Right cardiac atrium (tissue), 5 donors: ENCODE results near the gene ZSCAN5C. TPM values are rescaled to one million over a fixed set of nuclear protein-coding genes. Genes with fewer than 3 reads are reported as not detected.
"Not testable (repeated sequence)": the region's sequence is repeated elsewhere in the genome, so short reads cannot be mapped to it uniquely, and the experiment has no call there.

ENCODE experiments used
- ATAC-seq, 2 donors: fragments of 200-7000 bp; cut with Tn5 transposase; one replicate each; pipeline versions ENCODE4 v1.8.0 to v1.9.1; 2020; ENCODE audit warnings: moderate library complexity in 2 of 2, mild to moderate bottlenecking in 1 of 2
- DNase-seq, 3 donors: peaks; one replicate each; pipeline ENCODE4 v3.0.0-alpha.2; 2020
- H3K27ac ChIP-seq: one replicate; pipeline ENCODE4 v1.5.1; 2013; ENCODE audit warnings: mild to moderate bottlenecking, low read length, control low read depth, moderate library complexity
- H3K27me3 ChIP-seq: one replicate; pipeline ENCODE4 v1.6.1; 2013; ENCODE audit not compliant: control insufficient read depth, insufficient read depth
- H3K4me1 ChIP-seq: one replicate; pipeline ENCODE4 v1.6.1; 2013; ENCODE audit warnings: low read length; ENCODE audit not compliant: control insufficient read depth, insufficient read depth
- H3K4me3 ChIP-seq: one replicate; pipeline ENCODE4 v1.5.1; 2013; ENCODE audit warnings: low read length, control low read depth
- H3K9me3 ChIP-seq: one replicate; pipeline ENCODE4 v1.6.1; 2013; ENCODE audit warnings: low read length; ENCODE audit not compliant: control insufficient read depth
- WGBS: extraction: QIAGEN DNeasy Blood & Tissue Kit; methylation state at CpG from one replicate; pipeline ENCODE4 v1.1.7; 2013; 5-methylcytosine and 5-hydroxymethylcytosine counted together
- intact Hi-C, 4 donors: fragments of 100-400 bp; cut with DNase I; formaldehyde crosslinking; loops; one replicate each; pipeline versions ENCODE4 v1.11.0 to v1.14.0; 2022 to 2023
- polyA plus RNA-seq: library from polyadenylated mRNA; stranded (reverse); fragments of 200-250 nt; gene quantifications from one replicate; pipeline ENCODE4 v1.2.3, GENCODE V29; 2013
- total RNA-seq, 4 donors: library from RNA; stranded (reverse); fragmentation: NEBNext Ultra II Directional; extraction: Animal tissue kit (Norgen Biotek cat#: 25700); gene quantifications; one replicate each; pipeline ENCODE4 v1.2.1, GENCODE V29; 2021
- donor health status: healthy with polysubstance abuse.
- donor health status: DM: no; HTN: yes; CAD: no.
- donor health status: DM: no; HTN: no; CAD: no.
- donor health status: DM: no; HTN: yes; CAD: no; lungs with severe emphysema.
- donor health status: DM: yes; HTN: yes; CAD: no.

The ZSCAN5C gene
- total and polyA plus RNA-seq, 5 donors: not detected

DNA sequence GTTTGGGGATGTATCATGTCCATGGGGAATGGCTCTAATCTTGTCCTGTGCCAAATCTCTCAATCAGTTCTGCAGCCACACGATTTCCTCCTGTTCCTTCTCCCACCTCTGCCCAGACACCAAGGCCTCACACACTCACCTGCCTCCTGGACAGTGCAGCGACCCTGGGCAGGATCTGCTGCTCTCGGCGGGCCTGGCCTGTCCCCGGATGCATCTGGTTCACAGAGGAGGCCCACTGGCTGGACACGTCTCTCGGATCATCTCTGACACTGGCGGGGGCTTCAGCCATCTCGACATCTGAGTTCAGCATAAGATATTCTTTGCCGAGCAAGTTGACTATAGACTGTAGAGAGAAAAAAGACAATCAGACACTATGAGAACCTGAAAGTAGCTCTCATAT lies 10.4 kb upstream of the ZSCAN5C start:
- H3K4me3 ChIP-seq: no peak overlapping the region
- H3K27me3 ChIP-seq: no peaks in the 10 kb centered on the region
- intact Hi-C loops: no loop called here
- no peaks in the 10 kb centered on the region for H3K4me1 ChIP-seq
- 80% methylated on average over 10 of the region's 10 CpGs for WGBS
- DNase-seq (no peak), ATAC-seq (no peak)
- H3K27ac ChIP-seq: no peak overlapping the region
- H3K9me3 ChIP-seq: no peaks in the 10 kb centered on the region

DNA sequence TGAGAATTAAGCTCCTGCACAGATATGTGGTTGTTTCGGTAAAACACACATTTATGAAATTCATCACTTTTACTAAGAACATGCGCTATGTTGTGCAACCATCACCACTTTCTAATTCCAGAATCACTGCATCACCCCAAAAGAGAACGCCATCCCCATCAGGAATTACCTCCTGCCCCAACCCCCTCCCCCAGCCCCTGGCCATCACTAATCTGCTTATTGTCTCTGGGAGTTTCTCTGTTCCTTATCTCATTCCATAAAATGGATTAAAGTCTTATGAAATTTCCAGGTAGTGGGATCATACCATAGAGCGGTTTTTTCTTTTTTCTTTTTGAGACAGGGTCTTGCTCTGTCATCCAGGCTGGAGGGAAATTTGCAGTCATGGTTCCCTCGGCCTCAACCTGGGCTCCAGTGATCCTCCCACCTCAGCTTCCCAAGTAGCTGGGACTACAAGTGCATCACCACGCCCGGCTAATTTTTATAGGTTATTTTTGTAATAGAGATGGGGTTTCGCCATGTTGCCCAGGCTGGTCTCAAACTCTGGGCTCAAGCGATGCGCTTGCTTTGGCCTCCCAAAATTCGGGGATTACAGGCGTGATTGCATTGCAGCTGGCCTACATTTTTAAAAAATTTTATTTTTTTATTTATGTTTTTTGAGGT lies 8.0 kb upstream of the ZSCAN5C start:
- 85% methylated on average over 12 of the region's 12 CpGs for WGBS
- Histone ChIP-seq H3K4me1 (no peaks in the 10 kb centered on the region), H3K4me3 (no peak overlapping the region), H3K27me3 (no peaks in the 10 kb centered on the region), H3K27ac (no peak overlapping the region), H3K9me3 (no peaks in the 10 kb centered on the region)
- no peak for ATAC-seq
- no peak for DNase-seq
- intact Hi-C loops: no loop called here

DNA sequence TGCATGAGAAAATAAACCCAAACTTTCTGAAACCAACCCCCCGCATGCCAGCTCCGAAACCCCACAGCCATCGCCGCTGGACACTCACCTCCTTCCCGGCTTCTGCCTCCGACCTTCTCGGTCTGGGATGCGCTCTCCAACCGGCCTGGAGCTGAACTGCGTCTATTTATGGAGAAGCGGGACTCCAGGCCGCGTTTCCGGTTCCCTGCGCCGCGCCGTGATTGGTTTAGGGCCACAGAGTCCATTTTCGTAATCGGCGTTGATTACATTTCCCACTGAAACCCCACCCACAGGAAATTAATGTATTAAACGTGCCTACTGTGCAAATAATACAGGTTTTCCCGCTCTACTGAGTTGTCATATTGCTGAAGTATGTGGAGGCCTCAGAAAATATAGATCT lies 4.4 kb upstream of the ZSCAN5C start, which contains the start of gene ZSCAN5B:
ZSCAN5B (minus strand) TSS at position 138 of the 400 bp plus-strand sequence. CDS start 4,731 bp downstream, outside the sequence.
- 89% methylated on average over 23 of the region's 23 CpGs for WGBS

DNA sequence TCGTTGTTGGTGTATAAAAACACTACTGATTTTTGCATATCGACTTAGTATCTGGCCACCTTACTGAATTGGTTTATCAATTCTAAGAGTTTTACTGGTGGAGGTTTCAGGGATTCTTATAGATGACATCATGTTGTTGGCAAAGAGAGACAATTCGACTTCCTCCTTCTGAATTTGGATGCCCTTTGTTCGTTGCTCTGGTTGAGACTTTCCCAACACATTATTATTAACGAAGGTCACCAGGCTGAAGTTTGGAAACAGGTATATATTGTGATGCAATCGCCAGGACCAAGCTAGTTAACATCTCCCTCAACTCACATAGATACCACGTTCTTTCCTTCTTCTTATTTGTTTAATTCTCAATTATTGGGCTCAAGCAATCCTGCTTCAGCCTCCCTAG lies 2.4 kb upstream of the ZSCAN5C start:
- Histone ChIP-seq H3K4me1 (no peaks in the 10 kb centered on the region), H3K4me3 (no peak overlapping the region), H3K9me3 (no peaks in the 10 kb centered on the region), H3K27me3 (no peaks in the 10 kb centered on the region), H3K27ac (no peak overlapping the region)
- intact Hi-C loops: no loop called here
- DNase-seq: no peak
- 58% methylated on average over 7 of the region's 7 CpGs for WGBS
- no peak for ATAC-seq

More for the DNA sequence above, 4.4 kb upstream of the ZSCAN5C start, which contains the start of gene ZSCAN5B:
- H3K27ac ChIP-seq, H3K4me1 ChIP-seq, H3K9me3 ChIP-seq, ATAC-seq, DNase-seq, H3K27me3 ChIP-seq, intact Hi-C loops, H3K4me3 ChIP-seq: not testable (repeated sequence)

DNA sequence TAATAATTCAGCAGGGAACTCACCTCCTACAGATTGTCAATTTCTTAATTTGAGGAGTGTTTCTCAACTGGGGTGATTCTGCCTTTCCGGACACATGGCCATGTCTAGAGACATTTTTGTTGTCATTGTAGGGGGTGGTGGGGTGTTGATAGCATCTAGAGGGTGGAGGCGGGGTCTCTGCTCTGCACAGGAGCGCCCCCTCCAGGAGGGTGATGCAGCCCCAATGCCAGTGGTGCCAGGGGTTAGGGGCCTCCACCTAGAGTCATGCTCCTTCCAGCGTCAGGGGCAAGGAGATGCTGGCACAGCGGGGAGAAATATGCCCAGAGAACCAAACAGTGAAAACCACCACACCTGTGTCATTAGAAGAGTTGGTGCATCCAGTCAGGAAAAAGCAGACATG lies 5.5 kb downstream of the ZSCAN5C start:
- H3K27me3 ChIP-seq, H3K4me3 ChIP-seq, H3K27ac ChIP-seq, ATAC-seq, intact Hi-C loops, DNase-seq, H3K9me3 ChIP-seq, H3K4me1 ChIP-seq: not testable (repeated sequence)
- WGBS: 66% methylated on average over 5 of the region's 5 CpGs

DNA sequence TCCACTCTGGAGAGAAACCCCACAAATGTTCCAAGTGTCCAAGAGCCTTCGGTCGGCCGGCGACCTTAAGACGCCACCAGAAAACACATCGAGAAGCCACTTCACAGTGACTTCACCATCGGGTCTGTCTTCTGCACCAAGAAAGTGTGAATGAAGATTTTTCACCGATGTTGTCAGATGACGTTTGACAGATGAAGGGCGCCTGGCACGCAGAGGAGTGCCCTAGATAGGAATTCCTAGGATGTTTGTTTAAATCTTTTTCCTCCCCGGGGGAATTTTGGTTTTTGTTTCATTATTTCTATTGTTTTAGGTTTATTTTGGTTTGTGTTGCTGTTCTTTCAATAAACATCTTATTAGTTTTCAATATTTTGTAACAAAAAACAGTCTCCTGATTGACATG lies 7.0 kb downstream of the ZSCAN5C start:
- Histone ChIP-seq H3K4me3 (no peak overlapping the region), H3K27me3 (no peaks in the 10 kb centered on the region), H3K4me1 (no peaks in the 10 kb centered on the region), H3K9me3 (no peaks in the 10 kb centered on the region), H3K27ac (no peak overlapping the region)
- DNase-seq: no peak
- 66% methylated on average over 12 of the region's 12 CpGs for WGBS
- no peak for ATAC-seq
- intact Hi-C loops: no loop called here

DNA sequence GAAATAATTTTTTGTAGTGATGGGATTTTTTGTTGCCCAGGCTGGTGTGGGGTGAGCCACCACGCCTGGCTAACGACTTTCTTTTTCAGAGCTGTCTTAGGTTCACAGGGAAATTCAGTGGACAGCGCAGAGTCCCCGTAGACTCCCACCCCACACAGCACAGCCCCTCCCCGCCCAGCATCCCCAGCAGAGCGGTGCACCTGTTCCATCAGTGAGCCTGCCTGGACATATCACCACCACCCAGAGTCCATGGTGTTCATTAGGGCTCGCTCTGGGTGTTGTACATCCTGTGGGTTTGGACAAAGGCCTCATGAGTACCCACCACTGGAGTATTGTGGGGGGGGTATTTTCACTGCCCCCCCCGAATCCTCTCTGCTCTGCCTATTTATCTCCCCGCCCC lies 8.0 kb downstream of the ZSCAN5C start:
- H3K27ac ChIP-seq, H3K27me3 ChIP-seq, ATAC-seq, H3K9me3 ChIP-seq, intact Hi-C loops, H3K4me3 ChIP-seq, DNase-seq, H3K4me1 ChIP-seq: not testable (repeated sequence)
- 90% methylated on average over 9 of the region's 9 CpGs for WGBS

DNA sequence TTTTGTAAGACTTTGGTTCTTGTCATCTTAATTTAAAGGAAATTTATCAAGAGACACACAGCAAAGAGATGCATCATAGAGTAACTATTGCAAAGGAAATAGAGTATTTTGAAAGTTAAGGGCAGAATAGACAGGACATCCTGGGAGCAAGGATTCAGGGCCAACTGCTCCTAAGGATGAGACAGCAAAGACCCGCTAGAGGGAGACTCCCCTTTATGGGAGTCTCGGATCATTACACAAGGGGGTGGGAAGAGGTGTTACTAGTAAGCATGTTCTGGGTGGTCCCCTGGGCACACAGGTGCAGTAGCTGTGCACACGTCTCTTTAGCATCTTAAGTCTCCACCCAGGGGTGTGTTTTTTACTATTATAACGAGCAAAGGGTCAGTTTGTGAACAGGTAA lies 9.6 kb downstream of the ZSCAN5C start:
- 64% methylated on average over 4 of the region's 4 CpGs for WGBS
- ATAC-seq: no peak

DNA sequence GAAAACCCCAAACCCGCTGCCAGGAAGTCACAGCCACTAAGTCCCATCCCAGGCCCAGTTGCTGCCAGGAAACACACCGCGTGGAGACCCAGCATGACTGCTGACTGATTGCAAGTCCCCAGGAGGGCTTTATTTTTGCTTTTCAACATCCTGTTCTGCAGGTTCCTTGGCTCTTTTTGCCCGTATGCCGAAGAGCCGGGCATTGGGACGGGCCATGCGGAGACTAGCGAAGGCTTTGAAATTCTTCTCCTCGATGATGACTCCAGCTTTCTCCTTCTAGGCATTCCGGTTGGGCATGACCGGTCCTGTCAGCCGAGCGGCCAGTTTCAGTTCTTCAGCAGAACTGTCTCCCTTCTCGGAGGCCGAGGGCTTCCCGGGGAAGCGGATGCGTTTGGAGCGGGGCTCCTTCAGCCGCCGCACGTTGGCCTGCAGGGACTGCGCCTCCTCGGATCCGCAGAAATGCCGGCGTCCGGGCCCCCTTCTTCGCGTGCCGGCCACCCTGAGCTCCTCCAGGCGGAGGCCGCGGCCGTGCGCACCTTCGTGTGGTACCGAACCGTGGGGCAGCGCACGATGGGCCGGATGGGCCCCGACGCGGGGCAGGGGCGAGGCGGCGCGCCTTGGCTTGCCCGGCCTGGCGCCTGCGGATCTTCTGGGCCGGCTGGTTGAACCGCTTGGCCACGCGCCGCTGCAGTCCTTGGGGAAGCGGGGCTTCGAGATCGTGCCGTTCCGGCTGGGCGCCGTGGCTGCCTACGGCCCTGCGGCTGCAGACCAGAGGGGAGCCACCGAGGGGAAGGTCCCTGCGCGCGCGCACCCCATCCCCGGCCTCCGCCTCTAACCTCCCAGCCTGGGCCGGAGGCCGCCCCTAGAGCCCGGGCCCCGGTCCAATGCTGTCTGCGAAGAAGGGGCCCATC lies 15.2 kb downstream of the ZSCAN5C start:
- Histone ChIP-seq H3K9me3 (no peaks in the 10 kb centered on the region), H3K4me3 (peak overlapping the region; percentile 26), H3K27me3 (no peaks in the 10 kb centered on the region), H3K4me1 (no peaks in the 10 kb centered on the region), H3K27ac (no peak overlapping the region)
- DNase-seq (peak; percentile 34 to 73 (median 60)), ATAC-seq (peak; percentile 52 to 67)
- intact Hi-C loops: no loop called here
- WGBS: 6% methylated on average over 79 of the region's 79 CpGs

More for the DNA sequence above, 9.6 kb downstream of the ZSCAN5C start:
- no peak overlapping the region for H3K27ac ChIP-seq
- no peak overlapping the region for H3K4me3 ChIP-seq
- no peaks in the 10 kb centered on the region for H3K4me1 ChIP-seq
- no peaks in the 10 kb centered on the region for H3K27me3 ChIP-seq
- intact Hi-C loops: no loop called here
- no peak for DNase-seq
- H3K9me3 ChIP-seq: no peaks in the 10 kb centered on the region

DNA sequence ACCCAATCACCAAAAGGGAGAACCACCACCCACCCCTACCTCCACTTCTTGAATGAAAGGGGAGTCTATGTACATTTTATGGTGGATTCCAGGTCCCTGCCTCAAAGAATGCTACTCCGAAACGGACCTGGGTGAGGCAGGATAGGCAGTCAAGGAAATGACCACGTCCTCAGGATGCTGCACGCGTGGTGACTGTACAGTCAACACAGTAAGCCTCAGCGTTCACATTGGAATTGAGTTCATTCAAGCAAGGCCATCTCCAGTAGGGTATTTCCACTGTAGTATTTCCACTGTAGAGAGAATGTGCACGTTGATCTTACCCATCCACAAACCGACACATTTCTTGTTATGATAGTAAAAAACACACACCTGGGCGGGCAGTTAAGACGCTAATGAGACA lies 16.9 kb downstream of the ZSCAN5C start:
- Histone ChIP-seq H3K9me3 (no peaks in the 10 kb centered on the region), H3K4me1 (no peaks in the 10 kb centered on the region), H3K27ac (no peak overlapping the region), H3K4me3 (no peak overlapping the region), H3K27me3 (no peaks in the 10 kb centered on the region)
- 84% methylated on average over 10 of the region's 10 CpGs for WGBS
- no peak for ATAC-seq
- intact Hi-C loops: no loop called here
- DNase-seq: no peak

DNA sequence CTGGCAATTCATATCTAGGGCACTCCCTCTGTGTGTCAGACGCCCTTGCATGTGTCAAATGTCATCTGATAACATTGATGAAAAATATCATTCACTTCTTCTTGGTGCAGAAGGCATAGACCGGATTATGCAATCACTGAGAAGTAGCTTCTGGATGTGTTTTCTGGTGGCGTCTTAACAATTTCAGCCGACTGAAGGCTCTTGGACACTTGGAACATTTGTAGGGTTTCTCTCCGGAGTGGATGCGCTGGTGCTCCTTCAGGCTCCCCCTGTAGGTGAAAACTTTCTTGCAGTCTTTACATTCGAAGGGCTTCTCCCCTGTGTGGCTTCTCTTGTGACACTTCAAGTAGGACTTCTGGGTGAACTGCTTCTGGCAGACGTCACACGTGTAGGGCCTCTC lies 19.4 kb downstream of the ZSCAN5C start:
- H3K27me3 ChIP-seq, H3K9me3 ChIP-seq, ATAC-seq, H3K4me1 ChIP-seq, H3K4me3 ChIP-seq, DNase-seq, H3K27ac ChIP-seq, intact Hi-C loops: not testable (repeated sequence)
- WGBS: 53% methylated on average over 9 of the region's 9 CpGs
